GM21528 (cell line): ENCODE data around the gene CEP164.
"Not testable (repeated sequence)": the region's sequence is repeated elsewhere in the genome, so short reads cannot be mapped to it uniquely, and the experiment has no call there.

Source experiments
- ATAC-seq: cut with Tn5 transposase; IDR thresholded peaks from one replicate; pipeline ENCODE4 v1.9.1; 2021; ENCODE audit warnings: mild to moderate bottlenecking, moderate library complexity; ENCODE audit not compliant: unreplicated experiment, low FRiP score

Gene CEP164

GRCh38 chr11:117303646-117304315 lies 23.9 kb upstream of the CEP164 start:
- ATAC-seq: no peak

GRCh38 chr11:117305145-117305544 lies 22.5 kb upstream of the CEP164 start:
- ATAC-seq: no peak

GRCh38 chr11:117309310-117309709 lies 18.3 kb upstream of the CEP164 start:
- no peak for ATAC-seq

- no peak for ATAC-seq
These were observed 14.6 kb upstream of the CEP164 start for GRCh38 chr11:117313091-117313490.

GRCh38 chr11:117313828-117314768 lies 13.6 kb upstream of the CEP164 start:
- no peak for ATAC-seq

- no peak for ATAC-seq
These were observed 12.8 kb upstream of the CEP164 start for GRCh38 chr11:117314840-117315239.

- no peak for ATAC-seq
These were observed 12.1 kb upstream of the CEP164 start for GRCh38 chr11:117315285-117316196.

- ATAC-seq: no peak
These were observed 11.3 kb upstream of the CEP164 start, which contains the start of gene BACE1 for GRCh38 chr11:117316197-117316961. Gene BACE1 (minus strand): TSS chr11:117316256. CDS start chr11:117315795, 461 bp downstream.

- ATAC-seq: no peak
These were observed 8.9 kb upstream of the CEP164 start for GRCh38 chr11:117318738-117319137.

GRCh38 chr11:117319214-117319840 lies 8.3 kb upstream of the CEP164 start:
- no peak for ATAC-seq

GRCh38 chr11:117327255-117327566 lies 443 bp upstream of the CEP164 start:
- not testable (repeated sequence) for ATAC-seq

- ATAC-seq: peak; percentile 12
These were observed 839 bp downstream of the CEP164 start for GRCh38 chr11:117328375-117329010.

- no peak for ATAC-seq
These were observed 5.2 kb downstream of the CEP164 start for GRCh38 chr11:117332843-117333242.

GRCh38 chr11:117333917-117334316 lies 6.3 kb downstream of the CEP164 start:
- ATAC-seq: no peak

- no peak for ATAC-seq
These were observed 7.2 kb downstream of the CEP164 start for GRCh38 chr11:117334896-117335295.

- no peak for ATAC-seq
These were observed 7.7 kb downstream of the CEP164 start for GRCh38 chr11:117335399-117335798.

GRCh38 chr11:117337076-117337475 lies 9.4 kb downstream of the CEP164 start:
- no peak for ATAC-seq

GRCh38 chr11:117345039-117345438 lies 17.4 kb downstream of the CEP164 start:
- ATAC-seq: no peak

GRCh38 chr11:117354550-117354949 lies 26.9 kb downstream of the CEP164 start:
- no peak for ATAC-seq
